ENCODE measurements around the gene BCL10. TPM values are rescaled to one million over a fixed set of nuclear protein-coding genes. Genes with fewer than 3 reads are reported as not detected.

BCL10 gene
- total and polyA plus RNA-seq, 2 of the 4 experiments (the other 2 are of a cell fraction), result 15.3 to 30.5 TPM

- Histone ChIP-seq H3K9ac (ENCODE audit: low read depth, low read length) (peak overlapping the region; percentile 68), H2BK120ac (ENCODE audit: low read depth, low read length) (peak overlapping the region; percentile 93), H2BK15ac (ENCODE audit: low read depth, low read length) (peak overlapping the region; percentile 96), H2AFZ (replicated peaks; ENCODE audit: low read length, poor library complexity) (peak overlapping the region; percentile 89), H4K8ac (ENCODE audit: low read depth in 2 of 2, low read length in 2 of 2) (peak overlapping the region; percentile 78 to 97), H3K4me3 (ENCODE audit: insufficient read depth, low read depth, low read length) (no peak overlapping the region; the same call in 1 of the 2 replicates), H3K27ac (ENCODE audit: insufficient read depth, low read length) (peak overlapping the region; percentile 85), H3K9me3 (ENCODE audit: control insufficient read depth, insufficient read depth, low read length) (no peaks in the 10 kb centered on the region), H3K27me3 (ENCODE audit: control insufficient read depth, insufficient read depth, low read length) (no peaks in the 10 kb centered on the region), H3K23ac (ENCODE audit: low read depth, low read length) (peak overlapping the region; percentile 94), H3K9me1 (ENCODE audit: insufficient read depth, low read length) (peaks cover 8% of the 10 kb centered on the region), H4K20me1 (ENCODE audit: insufficient read depth, low read length) (peaks cover 12% of the 10 kb centered on the region; the same call in 1 of the 2 replicates), H3K14ac (replicated peaks; ENCODE audit: low read depth, low read length) (peak overlapping the region; percentile 94), H4K5ac (ENCODE audit: low read depth, low read length) (peak overlapping the region; percentile 80), H3K79me1 (ENCODE audit: low read depth in 1 of 2, low read length in 2 of 2) (peaks cover 0 to 26% of the 10 kb centered on the region in 2 experiments; a peak in 2 of 4 replicates), H3K56ac (ENCODE audit: extremely low read depth, insufficient read depth, low read length) (peak overlapping the region; percentile 94), H3K4me2 (ENCODE audit: low read depth, low read length) (peak overlapping the region; percentile 86), H3K4ac (ENCODE audit: low read depth, low read length) (peak overlapping the region; percentile 96), H4K91ac (ENCODE audit: insufficient read depth, low read depth, low read length) (peak overlapping the region; percentile 97), H3K4me1 (ENCODE audit: control insufficient read depth, insufficient read depth, low read length) (peaks cover 6% of the 10 kb centered on the region), H2BK20ac (ENCODE audit: low read depth, low read length) (peak overlapping the region; percentile 93), H3K18ac (ENCODE audit: low read depth, low read length) (peak overlapping the region; percentile 79), H3K36me3 (ENCODE audit: control insufficient read depth, insufficient read depth, low read length) (no peaks in the 10 kb centered on the region), H2BK5ac (ENCODE audit: low read depth, low read length, poor library complexity, severe bottlenecking) (peak overlapping the region; percentile 89), H2AK5ac (ENCODE audit: low read depth, low read length) (peak overlapping the region; percentile 97), H2AK9ac (replicated peaks; ENCODE audit: low read depth, low read length, poor library complexity) (peak overlapping the region; percentile 75)
- in situ Hi-C loops (cut with MboI; ENCODE audit: low sequenced_read_pairs), result no loop called here
- ChIA-PET CTCF (interaction anchor here (0.6 kb wide), 1 partner anchor 1637 kb away, joined by 3 read pairs; no protein-coding TSS in a partner anchor), POLR2A (ENCODE audit: unreplicated experiment) (no interaction called here)
- dilution Hi-C loops (cut with HindIII; ENCODE audit: low sequenced_read_pairs, unreplicated experiment), result no loop called here
- no peak for ATAC-seq (ENCODE audit: low read depth)
- TF ChIP-seq, protein P1, sequence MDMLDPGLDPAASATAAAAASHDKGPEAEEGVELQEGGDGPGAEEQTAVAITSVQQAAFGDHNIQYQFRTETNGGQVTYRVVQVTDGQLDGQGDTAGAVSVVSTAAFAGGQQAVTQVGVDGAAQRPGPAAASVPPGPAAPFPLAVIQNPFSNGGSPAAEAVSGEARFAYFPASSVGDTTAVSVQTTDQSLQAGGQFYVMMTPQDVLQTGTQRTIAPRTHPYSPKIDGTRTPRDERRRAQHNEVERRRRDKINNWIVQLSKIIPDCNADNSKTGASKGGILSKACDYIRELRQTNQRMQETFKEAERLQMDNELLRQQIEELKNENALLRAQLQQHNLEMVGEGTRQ (IDR thresholded peaks at IDR 0.05; ENCODE audit: low read depth, low read length), result no peak
- TF ChIP-seq ELK1 (IDR thresholded peaks at IDR 0.05; ENCODE audit: borderline replicate concordance, low read depth, low read length) (no peak), MAFK (IDR thresholded peaks at IDR 0.05; ENCODE audit: low read depth, low read length) (no peak), MAZ (IDR thresholded peaks at IDR 0.05; ENCODE audit: borderline replicate concordance, low read depth, low read length) (no peak), RCOR1 (IDR thresholded peaks at IDR 0.05; ENCODE audit: insufficient replicate concordance, low read length) (no peak), RAD21 (IDR thresholded peaks at IDR 0.05; ENCODE audit: low read length) (no peak), SMC3 (IDR thresholded peaks at IDR 0.05; ENCODE audit: low read depth, low read length) (no peak), FOS (IDR thresholded peaks at IDR 0.05; ENCODE audit: low read depth, low read length) (no peak), POLR2A (IDR thresholded peaks at IDR 0.05; ENCODE audit: low read depth, low read length) (no peak), MXI1 (IDR thresholded peaks at IDR 0.05; ENCODE audit: borderline replicate concordance, low read depth, low read length) (no peak), CEBPB (IDR thresholded peaks at IDR 0.05; ENCODE audit: low read depth, low read length) (no peak), RFX5 (IDR thresholded peaks at IDR 0.05; ENCODE audit: low read depth, low read length) (no peak), CHD1 (IDR thresholded peaks at IDR 0.05; ENCODE audit: low read depth, low read length) (no peak), BHLHE40 (IDR thresholded peaks at IDR 0.05; ENCODE audit: low read depth, low read length) (no peak)
- TF ChIP-seq, protein P2, sequence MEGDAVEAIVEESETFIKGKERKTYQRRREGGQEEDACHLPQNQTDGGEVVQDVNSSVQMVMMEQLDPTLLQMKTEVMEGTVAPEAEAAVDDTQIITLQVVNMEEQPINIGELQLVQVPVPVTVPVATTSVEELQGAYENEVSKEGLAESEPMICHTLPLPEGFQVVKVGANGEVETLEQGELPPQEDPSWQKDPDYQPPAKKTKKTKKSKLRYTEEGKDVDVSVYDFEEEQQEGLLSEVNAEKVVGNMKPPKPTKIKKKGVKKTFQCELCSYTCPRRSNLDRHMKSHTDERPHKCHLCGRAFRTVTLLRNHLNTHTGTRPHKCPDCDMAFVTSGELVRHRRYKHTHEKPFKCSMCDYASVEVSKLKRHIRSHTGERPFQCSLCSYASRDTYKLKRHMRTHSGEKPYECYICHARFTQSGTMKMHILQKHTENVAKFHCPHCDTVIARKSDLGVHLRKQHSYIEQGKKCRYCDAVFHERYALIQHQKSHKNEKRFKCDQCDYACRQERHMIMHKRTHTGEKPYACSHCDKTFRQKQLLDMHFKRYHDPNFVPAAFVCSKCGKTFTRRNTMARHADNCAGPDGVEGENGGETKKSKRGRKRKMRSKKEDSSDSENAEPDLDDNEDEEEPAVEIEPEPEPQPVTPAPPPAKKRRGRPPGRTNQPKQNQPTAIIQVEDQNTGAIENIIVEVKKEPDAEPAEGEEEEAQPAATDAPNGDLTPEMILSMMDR (conservative IDR thresholded peaks at IDR 0.05; ENCODE audit: low read depth, low read length), result no peak
- DNase-seq, result no peak
- intact Hi-C loops (cut with micrococcal nuclease), result loop anchor here (5.0 kb wide), 1 partner anchor 1083 kb away; no protein-coding TSS in a partner anchor
- WGBS, 2 experiments (ENCODE audit: extremely low coverage in 2 of 2, insufficient read length in 1 of 2), result 91% methylated on average over 4 of the region's 10 CpGs; no CpG with 5 or more reads in 1 of the 2 experiments
- BruUV-seq (replicated peaks), result no TSS peak
These were observed 3.1 kb upstream of the BCL10 start for GRCh38 chr1:85279458-85280080.

Measured in IMR-90 (cell line).